PC-9 (cell line): ENCODE measurements around the gene TRIM43.
"Not testable (repeated sequence)": the region's sequence is repeated elsewhere in the genome, so short reads cannot be mapped to it uniquely, and the experiment has no call there.

Experiments
- CTCF ChIP-seq: fragments of 200-600 bp; sonication (generic); conservative IDR thresholded peaks from 2 replicates; pipeline ENCODE4 v1.6.1; 2017; ENCODE audit warnings: mixed run types, antibody characterized with exemption, mild to moderate bottlenecking, moderate library complexity
- EZH2 ChIP-seq: fragments of 200-600 bp; sonication (generic); IDR thresholded peaks from 2 replicates; pipeline ENCODE4 v1.8.0; 2017; ENCODE audit warnings: antibody characterized with exemption, low read depth

GRCh38 chr2:95608356-95608755 is 16.6 kb downstream of the TRIM43 start:
- not testable (repeated sequence) for TF ChIP-seq CTCF, EZH2
